HL-60/S4 treated with phorbol 12-myristate 13-acetate at 8.2 ng/mL for 4 days and 3 days (cell line): ENCODE measurements around the gene EXOC6B.

Experiments used
- in situ Hi-C: fragments of 300-500 bp; cut with MboI; formaldehyde crosslinking; loops from 2 replicates; pipeline ENCODE4 v1.15.0; 2022; ENCODE audit warnings: low sequenced_read_pairs

EXOC6B gene

DNA sequence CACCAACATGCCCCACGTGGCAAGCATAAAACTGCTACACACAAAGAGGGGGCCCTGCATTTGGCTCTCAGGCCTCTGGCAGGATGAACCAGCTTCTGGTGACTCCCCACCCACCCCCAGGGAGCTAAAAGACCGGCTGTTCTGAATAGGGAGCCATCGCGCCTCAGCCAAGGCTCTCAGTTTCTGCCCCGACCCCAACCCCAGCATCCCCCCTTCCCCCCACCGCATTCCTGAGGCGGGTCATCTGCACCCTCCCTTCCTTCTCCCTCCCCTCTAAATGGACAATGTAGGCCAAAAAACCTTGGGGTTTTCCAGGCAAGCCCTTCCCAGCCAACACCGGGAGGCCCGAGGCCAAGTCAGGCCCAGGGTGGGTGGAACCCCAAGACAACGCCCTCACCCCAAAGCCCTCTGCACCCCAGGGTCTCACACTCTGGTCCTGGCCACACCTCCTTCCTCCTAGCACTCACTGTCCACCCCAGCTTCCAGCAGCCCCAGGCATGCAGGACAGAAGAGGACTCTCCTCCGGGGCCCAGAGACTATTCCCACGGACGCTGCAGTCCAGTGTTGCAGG is 683.9 kb downstream of the EXOC6B start:
- in situ Hi-C loops, result no loop called here

DNA sequence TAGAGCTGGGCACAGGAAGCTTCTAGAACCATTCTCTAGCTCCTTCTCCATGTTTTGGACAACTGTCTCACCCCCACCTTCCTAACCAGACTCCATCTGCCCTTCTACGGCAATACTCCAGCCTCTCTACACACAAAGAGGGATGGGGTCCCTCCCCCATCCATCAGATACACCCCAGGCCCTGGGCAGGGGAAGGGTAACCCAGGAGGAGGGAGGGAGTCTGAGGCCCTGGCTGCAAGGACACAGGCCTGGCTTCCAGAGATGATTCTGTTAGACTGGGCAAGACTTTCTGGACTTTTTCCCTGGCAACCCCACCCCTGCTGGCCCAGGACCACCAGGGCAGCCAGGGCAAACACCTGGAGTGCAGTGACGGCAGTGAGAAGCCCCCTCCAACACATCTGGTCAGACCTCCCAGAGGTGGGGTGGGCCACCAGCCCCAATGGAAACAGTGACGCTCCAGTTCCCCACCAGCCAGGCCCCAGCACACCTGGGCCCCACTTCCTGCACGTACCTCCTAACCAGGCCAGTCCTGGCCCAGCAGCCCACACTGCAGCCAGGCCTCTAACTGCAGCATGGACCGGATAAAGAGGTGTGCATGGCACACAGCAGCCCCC is 684.7 kb downstream of the EXOC6B start:
- in situ Hi-C loops, result no loop called here

DNA sequence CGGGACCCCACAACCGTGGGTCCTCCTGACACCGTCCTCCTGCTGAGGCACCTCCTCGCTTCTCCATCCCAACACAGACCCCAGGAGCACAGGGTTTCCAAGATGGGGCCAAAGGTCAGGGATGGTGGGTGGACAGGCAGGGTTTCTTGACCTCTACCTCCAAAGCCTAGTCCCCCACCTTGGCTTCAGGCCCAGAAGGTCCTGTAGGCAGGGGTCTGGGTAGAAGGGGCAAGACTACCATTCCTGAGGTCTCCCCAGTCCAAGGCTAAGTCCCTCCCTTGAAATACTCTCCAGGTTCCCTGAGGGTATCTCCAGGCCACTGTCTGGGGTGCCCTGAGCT is 685.2 kb downstream of the EXOC6B start:
- in situ Hi-C loops, result no loop called here

DNA sequence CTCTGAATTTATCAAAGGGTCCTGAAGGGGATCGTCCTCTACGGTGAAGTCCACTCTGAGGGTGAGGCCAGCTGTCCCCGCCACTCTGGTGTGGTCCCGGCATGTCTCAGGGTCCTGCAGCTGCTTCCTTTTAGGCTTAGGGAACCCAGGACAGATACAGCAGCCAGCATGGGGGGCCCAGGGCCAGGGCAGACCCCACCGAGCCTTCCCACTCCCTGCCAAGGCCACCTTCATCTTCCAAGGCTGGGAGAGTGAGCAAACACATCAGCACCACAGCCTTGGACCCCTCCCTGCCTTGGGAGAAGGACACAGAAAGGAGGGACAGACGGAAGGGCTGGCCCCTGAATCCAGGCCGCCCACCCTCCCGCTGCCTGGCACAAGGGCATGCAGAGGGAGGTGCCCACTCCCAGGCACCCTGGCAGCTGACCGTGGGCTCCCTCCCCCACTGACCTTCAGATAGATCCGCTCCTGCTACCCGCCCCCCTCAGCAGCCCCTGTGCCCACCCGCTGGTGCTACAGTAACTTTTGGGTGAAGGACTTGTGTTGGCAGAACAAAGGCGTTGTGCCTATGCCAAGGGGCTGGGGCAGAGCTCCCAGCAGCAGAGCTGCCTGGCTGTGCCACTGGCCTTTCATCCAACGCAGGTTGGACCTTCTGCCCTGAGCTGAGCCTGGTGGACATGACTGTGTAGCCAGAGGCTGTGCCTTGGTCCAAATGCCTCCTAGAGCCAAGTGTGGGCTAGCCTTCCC is 685.8 kb downstream of the EXOC6B start:
- in situ Hi-C loops, result no loop called here

DNA sequence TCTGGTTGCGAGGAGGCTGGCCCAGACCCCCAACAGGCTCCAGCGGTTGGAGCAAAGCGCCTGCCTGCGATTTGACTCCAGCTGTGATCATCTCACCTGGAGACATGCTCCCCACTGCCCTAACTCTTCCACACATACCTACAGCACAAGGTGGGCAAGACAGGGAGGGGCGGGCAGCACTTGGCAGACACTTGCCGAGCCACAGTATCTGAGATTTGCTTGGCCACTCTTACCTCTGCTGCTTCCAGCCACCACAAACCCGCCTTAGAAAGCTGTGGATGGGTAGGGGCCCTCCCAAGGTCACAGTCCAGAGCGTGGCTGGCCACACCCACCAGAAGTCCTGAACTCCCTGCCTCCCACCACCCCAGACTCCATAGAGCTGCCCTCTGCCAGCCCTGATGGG is 686.4 kb downstream of the EXOC6B start:
- in situ Hi-C loops, result no loop called here

DNA sequence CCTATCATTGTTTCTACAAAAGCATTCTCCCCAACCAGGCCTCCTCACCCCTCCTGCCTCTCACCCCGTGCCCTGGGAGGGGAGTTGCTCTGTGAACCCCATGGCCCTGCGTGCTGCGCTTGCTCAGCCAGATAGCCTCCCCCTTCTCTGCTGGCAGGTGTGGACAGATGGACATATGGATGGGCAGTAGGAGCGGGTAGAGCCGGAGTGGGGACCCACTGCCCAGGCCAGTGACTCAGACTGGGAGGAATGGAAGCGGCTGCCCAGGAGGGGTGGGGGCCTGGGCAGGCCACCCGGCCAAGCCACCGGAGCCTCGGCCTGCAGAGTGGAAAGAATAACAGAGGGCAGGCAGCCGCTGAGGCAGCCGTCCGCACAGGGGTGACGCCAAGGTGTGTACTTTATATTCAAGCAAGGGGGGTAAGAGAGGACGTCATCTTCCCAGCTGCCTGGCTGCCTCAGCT is 686.9 kb downstream of the EXOC6B start:
- in situ Hi-C loops, result no loop called here

DNA sequence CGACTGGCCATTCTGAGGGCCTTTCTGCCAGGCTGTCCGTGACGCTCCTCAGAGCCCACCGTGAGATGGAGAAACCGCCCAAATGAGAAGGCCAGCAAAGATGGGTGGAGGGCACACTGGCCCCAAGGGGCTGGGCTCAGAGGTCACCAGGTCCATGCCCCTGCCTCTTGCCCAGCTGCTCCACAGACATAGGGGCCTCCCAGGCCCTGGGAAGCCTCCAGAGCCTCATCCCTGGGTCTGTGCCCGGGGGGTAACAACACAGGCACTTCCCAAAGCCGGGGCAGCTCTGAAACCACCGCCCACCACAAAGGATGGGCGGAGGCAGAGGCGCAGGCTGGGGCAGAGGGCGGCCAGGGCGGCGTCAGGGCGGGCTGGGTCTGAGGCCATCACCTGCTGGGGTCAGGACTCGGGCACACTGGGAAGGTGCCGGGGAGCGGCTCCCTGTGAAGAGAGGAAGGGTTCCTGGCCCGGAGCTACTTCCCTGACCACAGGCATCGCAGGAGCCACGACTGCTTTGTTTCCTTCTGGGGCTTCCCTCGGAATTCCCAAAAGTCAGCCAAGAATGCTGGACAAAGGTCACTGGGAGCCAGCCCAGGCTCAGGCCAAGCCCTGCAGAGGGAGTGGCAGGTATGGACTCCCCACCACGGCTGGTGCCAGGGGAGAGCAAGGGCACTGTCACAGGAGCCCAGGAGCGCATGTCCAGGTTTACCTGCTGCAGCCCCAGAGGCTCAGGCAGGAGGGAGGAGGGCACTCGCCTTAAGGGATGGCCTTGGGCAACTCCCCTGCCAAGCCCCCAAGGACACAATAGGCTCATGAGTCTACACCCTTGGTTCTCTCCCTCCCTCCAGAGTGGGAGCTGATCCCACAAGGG is 687.6 kb downstream of the EXOC6B start:
- in situ Hi-C loops, result no loop called here

DNA sequence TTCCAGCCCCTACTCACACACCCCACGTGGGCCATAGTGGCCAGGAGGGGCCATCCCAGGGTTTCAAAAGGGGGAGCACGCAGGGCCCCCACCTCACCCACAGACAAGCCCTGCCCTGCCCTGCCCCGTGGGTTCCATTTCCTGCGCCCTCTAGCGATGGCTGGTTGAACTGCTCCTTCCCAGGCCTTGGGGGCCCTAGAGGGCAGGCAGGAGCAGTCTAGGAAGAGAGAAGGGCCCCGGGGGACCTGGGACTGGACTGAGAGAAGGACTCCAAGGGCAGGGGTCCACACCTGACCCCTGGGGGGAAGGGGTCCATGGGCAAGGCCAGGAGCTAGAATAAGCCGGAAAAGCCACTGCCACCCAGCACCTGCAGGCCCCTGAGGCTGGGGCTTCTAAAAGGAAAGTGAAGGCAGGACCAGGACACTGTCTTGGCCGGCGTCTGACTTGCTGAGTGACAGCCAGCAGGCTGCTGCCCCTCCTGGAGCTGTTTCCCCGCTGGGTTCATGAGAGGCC is 688.3 kb downstream of the EXOC6B start:
- in situ Hi-C loops, result no loop called here

DNA sequence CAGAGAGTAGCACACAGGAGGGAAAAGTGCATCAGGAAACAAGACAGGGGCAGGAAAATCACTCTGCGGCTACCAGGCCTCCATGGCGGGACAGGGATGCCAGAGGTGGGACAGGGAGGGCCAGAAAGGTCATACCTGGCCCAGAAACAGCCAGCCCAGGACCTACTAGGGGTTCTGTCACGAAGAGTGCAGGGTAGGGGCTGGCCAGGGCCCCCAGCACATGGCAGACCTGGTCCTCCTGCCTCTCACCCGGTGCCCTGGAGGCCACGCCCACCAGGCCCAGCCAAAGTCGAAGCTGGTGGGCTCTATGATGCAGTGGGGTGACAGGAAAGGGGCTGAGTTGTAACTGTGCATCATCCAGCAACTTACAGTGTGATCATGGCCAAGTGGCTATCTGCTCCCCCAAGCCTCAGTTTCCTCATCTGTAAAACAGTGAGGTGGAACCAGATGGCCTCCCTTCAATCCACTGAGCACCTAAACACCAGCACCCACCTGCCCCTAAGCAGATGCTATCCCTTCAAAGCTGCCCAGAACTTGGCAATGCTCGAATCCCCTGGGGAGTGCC is 688.8 kb downstream of the EXOC6B start:
- in situ Hi-C loops, result no loop called here

DNA sequence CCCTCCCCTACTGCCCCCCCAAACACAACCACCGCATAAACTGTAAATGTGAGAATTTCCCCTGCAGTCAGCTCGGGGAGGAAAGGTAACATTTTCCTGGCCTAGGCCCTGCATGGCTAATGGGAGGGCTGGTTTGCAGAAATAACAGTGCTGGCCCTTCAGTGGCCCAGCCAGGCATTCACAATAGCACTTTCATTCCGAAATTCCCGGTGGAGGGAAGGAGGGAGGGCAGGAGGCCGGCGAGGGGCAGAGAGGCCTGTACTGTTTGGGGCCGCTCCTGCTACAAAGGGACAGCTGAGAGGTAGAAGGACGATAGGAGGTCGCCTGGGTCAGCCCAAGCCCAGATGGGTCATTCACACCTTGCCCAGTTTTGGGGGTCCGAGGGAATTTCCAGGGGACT is 689.5 kb downstream of the EXOC6B start:
- in situ Hi-C loops, result no loop called here

DNA sequence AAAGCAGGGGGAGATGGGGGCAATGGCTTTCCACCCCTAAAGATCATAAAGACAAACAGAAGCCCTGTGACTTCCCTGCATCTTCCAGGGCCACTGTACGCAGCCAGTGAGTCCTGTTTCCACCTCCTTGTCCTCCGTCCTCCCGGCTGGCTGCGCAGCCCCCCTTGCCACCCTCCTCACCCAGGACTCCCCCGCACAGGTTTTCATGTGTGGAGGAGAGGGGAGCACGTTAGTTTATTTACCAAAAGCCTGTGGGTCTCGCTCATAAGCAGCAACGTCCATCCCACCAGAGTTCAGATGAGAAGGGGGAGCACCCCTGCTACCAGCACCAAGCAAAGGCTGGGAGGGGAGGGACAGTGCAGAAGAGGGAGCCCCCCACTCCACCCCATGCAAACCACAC is 689.9 kb downstream of the EXOC6B start:
- in situ Hi-C loops, result no loop called here

DNA sequence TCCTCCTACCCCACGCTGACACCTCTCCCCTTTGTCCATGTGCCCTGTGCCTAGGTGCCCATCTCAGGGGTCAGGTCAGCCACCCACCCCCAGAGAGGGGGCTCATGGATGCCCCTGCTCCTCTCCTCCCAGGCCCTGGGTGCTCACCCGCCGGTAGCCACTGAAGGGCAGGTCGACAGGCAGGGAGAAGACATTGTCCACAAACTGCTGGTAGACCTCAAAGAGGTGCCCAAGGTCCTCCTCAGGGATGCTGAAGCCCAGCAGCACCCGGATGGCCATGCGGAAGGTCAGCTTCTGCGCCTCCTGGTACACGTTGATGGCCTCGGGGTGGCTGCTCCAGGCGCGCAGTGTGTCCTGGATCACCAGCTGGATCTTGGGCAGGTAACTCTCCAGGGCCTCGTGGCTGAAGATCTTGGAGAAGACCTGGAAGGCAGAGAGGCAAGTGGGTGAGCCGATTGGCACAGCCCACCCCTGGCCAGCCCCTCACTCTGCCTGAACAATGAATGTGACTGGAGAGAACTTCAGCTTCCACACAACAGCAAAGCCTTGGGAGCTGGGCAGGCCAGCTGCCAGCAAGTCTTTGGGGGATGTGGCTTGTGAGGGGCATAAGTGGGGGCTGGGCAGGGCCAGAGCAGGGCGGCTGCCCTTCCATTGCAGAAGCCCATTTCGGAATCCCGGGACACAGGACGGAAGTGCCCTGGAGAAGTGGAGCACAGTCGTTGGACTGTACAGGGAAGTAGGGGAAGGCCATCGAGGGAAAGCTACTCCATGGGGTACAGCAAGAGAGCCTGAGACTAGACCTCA is 690.6 kb downstream of the EXOC6B start:
- in situ Hi-C loops, result no loop called here

DNA sequence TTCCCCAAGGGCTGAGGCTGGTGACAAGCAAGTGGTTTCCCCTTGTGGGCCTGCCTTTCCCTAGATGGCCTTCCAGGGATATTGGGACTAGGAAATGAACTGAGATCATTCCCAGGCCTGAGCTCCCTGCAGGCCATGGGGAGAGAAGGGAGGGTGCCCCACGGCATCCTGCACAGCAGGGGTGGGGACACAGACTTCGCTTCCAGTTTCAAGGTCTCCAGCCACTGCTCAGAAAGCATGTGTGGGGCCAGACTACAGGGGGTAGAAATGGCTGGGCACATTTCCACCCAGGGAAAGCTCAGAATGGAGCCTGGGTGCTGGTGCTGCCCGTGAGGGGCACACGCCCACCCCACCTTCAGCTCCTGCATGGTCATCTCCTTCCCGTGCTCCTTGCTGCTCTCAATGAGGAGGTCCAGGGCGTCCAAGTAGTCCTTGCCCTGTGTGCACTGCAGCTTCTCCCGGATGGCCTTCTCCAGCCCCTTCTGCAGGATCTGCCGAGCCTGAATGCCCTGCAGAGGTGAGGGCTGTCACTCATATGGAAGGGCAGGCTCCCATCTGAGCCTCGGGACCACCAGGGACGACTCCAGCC is 691.3 kb downstream of the EXOC6B start:
- in situ Hi-C loops, result no loop called here

DNA sequence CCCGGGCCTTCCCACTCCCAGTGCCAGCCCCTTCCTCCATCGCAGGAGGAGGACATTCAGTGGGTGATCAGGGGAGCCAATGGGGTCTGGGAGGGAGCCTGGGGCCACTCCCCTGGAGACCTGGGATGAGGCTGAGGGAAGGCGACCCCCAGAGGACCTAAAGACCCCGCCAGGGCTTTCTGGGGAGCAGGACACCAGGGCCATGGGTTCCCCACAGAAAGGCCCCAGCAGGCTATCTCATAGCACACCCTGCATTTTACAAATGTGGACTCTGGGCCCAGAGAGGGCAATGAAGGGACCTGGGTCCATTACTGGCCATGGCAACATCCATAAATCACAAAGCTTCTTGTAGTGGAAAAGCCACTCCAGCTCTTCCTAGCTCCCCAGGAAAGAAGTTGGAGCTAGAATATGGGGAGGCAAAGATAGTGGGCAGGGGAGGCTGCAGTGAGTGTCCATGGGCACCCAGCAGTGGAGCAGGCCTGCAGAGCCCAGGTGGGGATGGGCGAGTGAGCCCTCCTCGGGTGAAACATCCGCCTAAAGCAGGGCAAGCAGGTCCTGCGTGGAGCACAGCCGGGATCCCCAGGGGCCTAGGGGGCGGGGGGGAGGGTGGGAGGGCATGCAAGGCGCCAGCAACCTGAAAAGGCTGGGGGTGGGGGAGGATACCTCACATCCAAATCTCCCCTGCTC is 692.0 kb downstream of the EXOC6B start:
- in situ Hi-C loops, result no loop called here

DNA sequence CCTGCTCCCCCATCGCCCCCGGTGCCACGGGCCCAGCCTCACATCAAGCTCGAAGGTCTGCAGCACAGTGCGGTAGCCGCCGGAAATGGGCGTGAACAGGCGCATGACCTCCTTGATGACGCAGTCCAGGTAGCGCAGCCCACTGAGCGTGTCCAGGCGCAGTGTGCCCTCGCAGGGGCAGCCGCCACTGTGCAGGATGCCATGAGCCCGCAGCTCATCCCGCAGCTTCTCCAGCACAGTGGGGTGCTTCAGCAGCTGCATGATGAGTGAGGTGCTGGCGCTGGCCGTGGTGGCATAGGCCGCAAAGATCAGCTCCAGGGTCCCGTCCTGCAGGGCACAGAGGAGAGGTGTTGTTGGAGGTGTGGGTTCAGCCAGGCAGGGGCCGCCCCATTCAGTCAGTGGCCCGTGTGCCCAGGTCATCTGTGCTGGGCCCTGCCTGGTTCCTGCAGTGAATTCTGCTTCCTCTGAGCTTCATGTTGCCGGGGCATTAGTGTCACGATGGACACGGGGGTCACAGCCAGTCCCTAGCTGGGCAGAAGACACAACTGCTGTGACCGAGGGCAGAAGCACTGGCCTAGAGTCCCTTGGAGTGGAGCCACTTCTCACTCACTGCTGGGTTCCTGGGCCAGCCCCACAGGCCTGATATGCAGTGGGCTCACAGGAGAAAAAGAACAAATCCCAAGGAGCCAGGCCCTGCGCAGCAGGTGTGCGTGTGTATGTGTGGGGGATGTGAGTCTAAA is 692.7 kb downstream of the EXOC6B start:
- in situ Hi-C loops, result no loop called here

DNA sequence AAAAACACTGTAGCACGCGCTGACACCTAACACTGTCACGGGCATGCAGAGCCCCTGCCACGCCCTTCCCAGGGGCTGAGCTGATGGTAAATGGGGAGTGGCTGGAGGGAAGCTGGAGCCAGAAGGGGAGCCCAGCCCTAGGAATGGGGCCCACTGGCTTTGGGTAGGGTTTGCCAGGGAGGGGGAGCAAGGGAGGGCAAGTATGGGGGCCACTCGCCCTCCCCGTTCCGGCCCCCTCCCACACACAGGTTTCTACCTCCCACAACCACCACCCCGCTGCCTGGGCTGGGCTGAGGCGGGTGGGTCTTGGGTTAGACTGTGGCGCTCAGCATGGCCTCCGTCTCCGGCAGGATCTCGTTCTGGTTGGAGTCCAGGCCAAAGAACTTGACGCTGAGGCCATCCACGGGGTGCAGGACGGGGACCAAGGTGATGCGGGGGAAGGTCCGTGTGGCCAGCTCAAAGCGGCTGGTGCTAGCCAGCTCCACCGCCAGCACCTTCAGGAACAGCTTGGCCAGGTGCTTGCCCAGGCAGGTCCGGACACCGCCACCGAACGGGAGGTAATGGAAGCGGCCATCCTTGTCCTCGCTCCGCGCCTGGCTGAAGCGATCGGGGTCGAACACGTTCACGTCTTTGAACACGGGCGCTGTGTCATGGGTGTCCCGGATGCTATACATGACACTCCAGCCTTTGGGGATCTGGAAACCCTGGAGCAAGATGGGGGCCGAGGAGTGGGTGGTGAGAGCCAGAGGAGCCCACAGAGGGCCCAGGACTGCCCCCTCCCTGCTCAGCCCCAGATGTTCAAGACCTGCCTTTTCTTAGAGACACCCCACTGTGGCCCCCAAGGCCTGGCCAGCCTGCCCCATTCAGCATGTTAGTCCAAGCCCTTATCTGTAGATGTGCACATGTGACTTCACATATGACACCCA is 693.7 kb downstream of the EXOC6B start:
- in situ Hi-C loops, result no loop called here

DNA sequence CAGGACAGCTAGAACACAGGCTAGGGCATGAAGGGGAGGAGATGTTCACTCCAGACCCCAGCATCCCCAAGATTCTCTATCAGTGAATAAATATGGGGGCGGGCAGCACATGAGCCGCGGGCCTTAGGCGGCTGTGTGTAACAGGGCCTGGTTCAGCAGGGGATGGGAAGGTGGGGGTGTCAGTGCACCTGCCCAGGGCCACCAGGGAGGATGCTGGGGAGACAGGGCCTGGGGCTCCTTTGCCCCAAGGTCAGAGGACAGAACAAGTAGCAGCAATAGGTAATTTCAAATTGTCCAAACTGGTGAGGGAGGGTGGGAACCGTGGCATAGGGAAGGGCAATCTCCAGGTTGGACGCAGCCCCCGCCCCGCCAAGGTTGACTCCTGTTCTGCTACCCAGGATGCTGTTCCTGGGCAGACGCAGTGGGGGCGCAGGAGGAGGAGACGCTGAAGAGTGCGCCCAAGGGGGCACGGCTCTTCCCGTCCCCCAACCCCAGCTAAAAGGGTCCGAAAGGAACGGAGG is 694.4 kb downstream of the EXOC6B start:
- in situ Hi-C loops, result no loop called here
